Gastroesophageal sphincter (tissue), 4 donors: ENCODE measurements around the gene PTPRF. TPM values are rescaled to one million over a fixed set of nuclear protein-coding genes. Genes with fewer than 3 reads are reported as not detected.

ENCODE experiments used
- ATAC-seq: fragments of 150-250 bp; one replicate; pipeline ENCODE4 v1.9.1; 2016; ENCODE audit warnings: mild to moderate bottlenecking, moderate library complexity
- H3K27ac ChIP-seq, 4 donors: fragments of 200-600 bp; sonication (generic) in 3 of 4; 1 replicate in 3 of 4; 2 replicates in 1 of 4; pipeline ENCODE4 v1.5.1; 2016 to 2019
- H3K27me3 ChIP-seq: fragments of 200-600 bp; sonication (generic); one replicate; pipeline ENCODE4 v1.5.1; 2019
- H3K36me3 ChIP-seq, 2 donors: fragments of 200-600 bp; sonication (generic); one replicate each; pipeline ENCODE4 v1.5.1; 2019; ENCODE audit warnings: control low read depth in 1 of 2
- H3K4me1 ChIP-seq, 3 donors: fragments of 200-600 bp; sonication (generic); 1 replicate in 2 of 3; 2 replicates in 1 of 3; pipeline ENCODE4 v1.5.1; 2016 to 2019; ENCODE audit warnings: control low read depth in 2 of 3
- H3K4me3 ChIP-seq, 2 donors: fragments of 200-600 bp; sonication (generic); one replicate each; pipeline ENCODE4 v1.5.1; 2019; ENCODE audit warnings: mild to moderate bottlenecking in 1 of 2, moderate library complexity in 1 of 2
- H3K9me3 ChIP-seq, 3 donors: fragments of 200-600 bp; sonication (generic); one replicate each; pipeline ENCODE4 v1.5.1; 2017 to 2019; ENCODE audit warnings: control low read depth in 2 of 3
- EP300 ChIP-seq: sonication (generic); formaldehyde crosslinking; IDR thresholded peaks from one replicate; pipeline ENCODE4 v1.6.1; 2017; ENCODE audit warnings: antibody characterized with exemption, mild to moderate bottlenecking
- POLR2A ChIP-seq, 2 donors: fragments of 450-650 bp; IDR thresholded peaks; one replicate each; pipeline ENCODE4 v1.6.1; 2017; ENCODE audit warnings: antibody characterized with exemption in 2 of 2, mild to moderate bottlenecking in 2 of 2, moderate library complexity in 1 of 2
- POLR2AphosphoS5 ChIP-seq: sonication (generic); formaldehyde crosslinking; IDR thresholded peaks from one replicate; pipeline ENCODE4 v1.6.1; 2017; ENCODE audit warnings: antibody characterized with exemption
- WGBS, 2 donors: methylation state at CpG; one replicate each; pipeline ENCODE4 v1.1.5; 2018; ENCODE audit warnings: low coverage in 1 of 2; 5-methylcytosine and 5-hydroxymethylcytosine counted together
- total RNA-seq, 4 donors: library from RNA; depleted of rRNA; stranded (reverse); fragments of >200 nt; gene quantifications; one replicate each; pipeline ENCODE4 v1.1.0, GENCODE V29; 2016
- TF ChIP-seq, protein P1 (sequence below), 4 experiments: fragments of 200-600 bp in 2 of 4; fragments of 450-650 bp in 2 of 4; sonication (generic) in 1 of 4; IDR thresholded peaks; one replicate each; pipeline ENCODE4 v1.5.1; 2017 to 2019; ENCODE audit warnings: antibody characterized with exemption in 4 of 4, mild to moderate bottlenecking in 2 of 4, moderate library complexity in 2 of 4

The PTPRF gene
- total RNA-seq, 4 donors from 2014 or later: 55.8 to 80.4 (median 60.8) TPM

GRCh38 chr1:43610339-43610738 is 79.7 kb downstream of the PTPRF start:
- Histone ChIP-seq H3K9me3 (no peaks in the 10 kb centered on the region), H3K36me3 (peaks cover 0 to 92% of the 10 kb centered on the region in 2 donors), H3K27me3 (no peaks in the 10 kb centered on the region), H3K4me3 (no peak overlapping the region), H3K4me1 (no peaks in the 10 kb centered on the region), H3K27ac (no peak overlapping the region)
- no peak for ATAC-seq
- WGBS, 2 donors: 87 to 94% methylated on average over 2 to 5 of the region's 5 CpGs
- TF ChIP-seq POLR2A (IDR thresholded peaks at IDR 0.05): no peak
- no peak for TF ChIP-seq POLR2AphosphoS5
- no peak for TF ChIP-seq EP300
- TF ChIP-seq, protein P1, sequence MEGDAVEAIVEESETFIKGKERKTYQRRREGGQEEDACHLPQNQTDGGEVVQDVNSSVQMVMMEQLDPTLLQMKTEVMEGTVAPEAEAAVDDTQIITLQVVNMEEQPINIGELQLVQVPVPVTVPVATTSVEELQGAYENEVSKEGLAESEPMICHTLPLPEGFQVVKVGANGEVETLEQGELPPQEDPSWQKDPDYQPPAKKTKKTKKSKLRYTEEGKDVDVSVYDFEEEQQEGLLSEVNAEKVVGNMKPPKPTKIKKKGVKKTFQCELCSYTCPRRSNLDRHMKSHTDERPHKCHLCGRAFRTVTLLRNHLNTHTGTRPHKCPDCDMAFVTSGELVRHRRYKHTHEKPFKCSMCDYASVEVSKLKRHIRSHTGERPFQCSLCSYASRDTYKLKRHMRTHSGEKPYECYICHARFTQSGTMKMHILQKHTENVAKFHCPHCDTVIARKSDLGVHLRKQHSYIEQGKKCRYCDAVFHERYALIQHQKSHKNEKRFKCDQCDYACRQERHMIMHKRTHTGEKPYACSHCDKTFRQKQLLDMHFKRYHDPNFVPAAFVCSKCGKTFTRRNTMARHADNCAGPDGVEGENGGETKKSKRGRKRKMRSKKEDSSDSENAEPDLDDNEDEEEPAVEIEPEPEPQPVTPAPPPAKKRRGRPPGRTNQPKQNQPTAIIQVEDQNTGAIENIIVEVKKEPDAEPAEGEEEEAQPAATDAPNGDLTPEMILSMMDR (IDR thresholded peaks at IDR 0.05): no peak

DNA sequence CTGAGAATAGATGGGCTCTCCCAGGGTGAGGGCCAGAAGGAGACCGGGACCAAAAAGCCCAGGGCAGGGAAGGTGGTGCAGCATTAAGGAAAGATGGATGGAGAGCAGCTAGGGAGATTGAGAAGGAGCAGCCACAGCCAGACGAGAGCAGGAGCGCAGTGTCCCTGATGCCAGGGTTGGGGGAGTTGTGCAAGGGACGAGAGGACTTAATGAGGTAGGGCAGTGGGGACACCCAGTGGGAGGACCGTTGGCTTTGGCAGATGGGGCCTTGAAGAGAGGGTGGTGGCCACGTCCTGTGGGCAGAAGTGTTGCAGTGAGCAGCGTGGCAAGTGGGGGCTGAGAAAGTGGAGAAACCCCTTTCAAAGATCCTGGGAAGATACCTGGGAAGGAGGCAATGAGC is 81.3 kb downstream of the PTPRF start:
- TF ChIP-seq POLR2A (IDR thresholded peaks at IDR 0.05) (no peak), POLR2AphosphoS5 (no peak), EP300 (no peak)
- TF ChIP-seq, protein P1 (IDR thresholded peaks at IDR 0.05): no peak
- no peak for ATAC-seq
- no peaks in the 10 kb centered on the region for H3K4me1 ChIP-seq
- 60 to 73% methylated on average over 1 to 7 of the region's 7 CpGs for WGBS, 2 donors
- no peak overlapping the region for H3K4me3 ChIP-seq
- no peak overlapping the region for H3K27ac ChIP-seq
- H3K36me3 ChIP-seq: peaks cover 0 to 91% of the 10 kb centered on the region in 2 donors
- no peaks in the 10 kb centered on the region for H3K9me3 ChIP-seq
- H3K27me3 ChIP-seq: no peaks in the 10 kb centered on the region

DNA sequence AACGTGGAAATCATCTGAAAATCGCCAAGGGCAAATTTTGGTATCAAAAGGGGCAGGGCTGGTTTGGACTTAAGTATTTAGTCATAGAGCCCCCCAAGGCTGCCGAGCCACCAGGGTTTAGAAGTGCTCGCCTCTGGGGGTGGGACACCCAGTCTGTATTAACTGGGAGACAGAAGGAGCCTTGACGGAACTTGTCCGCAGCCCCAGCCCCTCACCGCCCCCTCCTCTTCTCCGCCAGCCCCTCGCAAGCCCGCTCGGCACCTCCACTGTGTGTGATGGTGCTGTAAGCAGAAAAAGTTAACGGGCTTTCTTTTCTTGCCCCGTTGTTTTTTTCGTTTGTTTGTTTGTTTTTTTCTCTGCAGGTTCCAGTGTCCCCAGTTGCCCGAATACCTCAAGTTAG is 81.7 kb downstream of the PTPRF start:
- TF ChIP-seq, protein P1 (IDR thresholded peaks at IDR 0.05): no peak
- no peak for TF ChIP-seq POLR2A (IDR thresholded peaks at IDR 0.05)
- no peak for TF ChIP-seq POLR2AphosphoS5
- TF ChIP-seq EP300: no peak
- Histone ChIP-seq H3K4me3 (no peak overlapping the region), H3K27ac (no peak overlapping the region), H3K27me3 (no peaks in the 10 kb centered on the region), H3K4me1 (no peaks in the 10 kb centered on the region), H3K9me3 (no peaks in the 10 kb centered on the region), H3K36me3 (peaks cover 0 to 91% of the 10 kb centered on the region in 2 donors)
- ATAC-seq: no peak
- WGBS, 2 donors: 74 to 79% methylated on average over 7 to 13 of the region's 15 CpGs

DNA sequence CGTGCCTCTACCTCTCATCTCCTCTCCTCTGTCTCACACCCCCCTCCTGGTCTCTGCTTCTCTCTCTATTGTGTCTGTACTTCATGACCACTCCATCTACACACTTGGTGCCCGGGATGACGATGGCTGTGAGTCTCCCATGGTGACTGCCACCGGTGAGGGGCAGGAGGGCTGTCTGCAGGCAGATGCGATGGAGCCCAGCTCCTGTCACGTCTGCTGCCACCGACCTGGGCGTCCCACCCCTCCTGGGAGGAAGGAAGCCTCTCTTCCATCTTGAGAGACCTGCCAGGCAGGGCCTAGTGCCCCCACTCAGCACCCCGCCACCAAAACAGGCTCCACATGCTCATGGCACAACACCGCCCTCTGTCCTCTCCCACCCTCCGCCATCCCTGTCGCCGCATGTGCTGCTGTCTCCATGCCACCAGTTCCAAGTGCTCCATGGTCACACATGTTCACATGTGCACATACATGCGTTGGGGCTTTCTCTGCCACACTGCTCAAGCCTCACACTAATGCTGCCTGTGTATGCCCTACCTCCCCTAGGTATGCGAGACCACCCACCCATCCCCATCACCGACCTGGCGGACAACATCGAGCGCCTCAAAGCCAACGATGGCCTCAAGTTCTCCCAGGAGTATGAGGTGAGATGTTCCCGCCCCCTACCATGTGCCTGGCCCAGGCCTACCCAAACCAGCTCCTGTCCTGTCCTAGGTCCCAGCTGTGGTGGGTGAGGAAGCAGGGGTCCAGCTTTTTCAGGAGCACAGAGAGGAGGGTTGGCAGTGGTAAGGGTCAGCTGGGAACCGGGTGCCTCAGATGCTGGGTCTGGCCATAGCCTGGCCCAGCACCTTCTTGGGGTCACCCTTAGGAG is 82.6 kb downstream of the PTPRF start:
- Histone ChIP-seq H3K4me3 (no peak overlapping the region), H3K27me3 (no peaks in the 10 kb centered on the region), H3K36me3 (peaks cover 0 to 91% of the 10 kb centered on the region in 2 donors), H3K9me3 (no peaks in the 10 kb centered on the region), H3K27ac (no peak overlapping the region), H3K4me1 (no peaks in the 10 kb centered on the region)
- 71 to 94% methylated on average over 1 to 13 of the region's 22 CpGs for WGBS, 2 donors
- no peak for ATAC-seq
- TF ChIP-seq POLR2A (IDR thresholded peaks at IDR 0.05): no peak
- TF ChIP-seq, protein P1 (IDR thresholded peaks at IDR 0.05): no peak
- TF ChIP-seq POLR2AphosphoS5: no peak

DNA sequence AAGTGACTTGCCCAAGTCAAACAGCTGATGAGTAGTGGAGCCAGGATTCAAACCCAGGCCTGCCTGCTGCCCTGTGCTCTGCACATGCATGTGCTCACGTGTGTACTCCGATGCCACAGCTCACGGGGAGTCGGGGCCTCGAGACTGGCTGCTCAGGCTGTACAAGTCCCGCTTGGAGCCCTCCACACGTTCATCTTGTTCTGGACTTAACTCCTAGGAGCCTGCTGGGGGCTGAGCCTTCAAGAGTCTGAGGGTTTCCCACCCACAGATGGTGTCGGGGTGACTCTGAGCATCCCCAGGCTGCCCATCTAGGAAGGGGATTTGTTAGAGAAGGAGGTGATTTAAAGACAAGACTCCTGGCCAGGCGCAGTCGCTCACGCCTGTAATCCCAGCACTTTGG is 83.5 kb downstream of the PTPRF start:
- ATAC-seq: no peak
- 97% methylated on average over 7 of the region's 11 CpGs; no CpG with 5 or more reads in 1 of the 2 donors for WGBS, 2 donors
- Histone ChIP-seq H3K9me3 (no peaks in the 10 kb centered on the region), H3K4me3 (no peak overlapping the region), H3K4me1 (no peaks in the 10 kb centered on the region), H3K36me3 (peaks cover 0 to 91% of the 10 kb centered on the region in 2 donors), H3K27me3 (no peaks in the 10 kb centered on the region), H3K27ac (no peak overlapping the region)
- TF ChIP-seq POLR2AphosphoS5 (no peak), EP300 (no peak), POLR2A (IDR thresholded peaks at IDR 0.05) (no peak)
- TF ChIP-seq, protein P1 (IDR thresholded peaks at IDR 0.05): no peak
